Esophagus muscularis mucosa (tissue), 3 donors: Measurements from ENCODE around the gene PCGF2.

Experiments used
- POLR2A ChIP-seq: fragments of 450-650 bp; IDR thresholded peaks from one replicate; pipeline ENCODE4 v1.6.1; 2017; ENCODE audit warnings: antibody characterized with exemption, moderate library complexity, mild to moderate bottlenecking, low read depth
- TF ChIP-seq, protein P1 (sequence below), 3 experiments: fragments of 200-600 bp in 2 of 3; fragments of 450-650 bp in 1 of 3; sonication (generic) in 2 of 3; IDR thresholded peaks; one replicate each; pipeline ENCODE4 v1.5.1; 2017 to 2019; ENCODE audit warnings: antibody characterized with exemption in 3 of 3, mild to moderate bottlenecking in 2 of 3, moderate library complexity in 1 of 3

- TF ChIP-seq, protein P1, sequence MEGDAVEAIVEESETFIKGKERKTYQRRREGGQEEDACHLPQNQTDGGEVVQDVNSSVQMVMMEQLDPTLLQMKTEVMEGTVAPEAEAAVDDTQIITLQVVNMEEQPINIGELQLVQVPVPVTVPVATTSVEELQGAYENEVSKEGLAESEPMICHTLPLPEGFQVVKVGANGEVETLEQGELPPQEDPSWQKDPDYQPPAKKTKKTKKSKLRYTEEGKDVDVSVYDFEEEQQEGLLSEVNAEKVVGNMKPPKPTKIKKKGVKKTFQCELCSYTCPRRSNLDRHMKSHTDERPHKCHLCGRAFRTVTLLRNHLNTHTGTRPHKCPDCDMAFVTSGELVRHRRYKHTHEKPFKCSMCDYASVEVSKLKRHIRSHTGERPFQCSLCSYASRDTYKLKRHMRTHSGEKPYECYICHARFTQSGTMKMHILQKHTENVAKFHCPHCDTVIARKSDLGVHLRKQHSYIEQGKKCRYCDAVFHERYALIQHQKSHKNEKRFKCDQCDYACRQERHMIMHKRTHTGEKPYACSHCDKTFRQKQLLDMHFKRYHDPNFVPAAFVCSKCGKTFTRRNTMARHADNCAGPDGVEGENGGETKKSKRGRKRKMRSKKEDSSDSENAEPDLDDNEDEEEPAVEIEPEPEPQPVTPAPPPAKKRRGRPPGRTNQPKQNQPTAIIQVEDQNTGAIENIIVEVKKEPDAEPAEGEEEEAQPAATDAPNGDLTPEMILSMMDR (IDR thresholded peaks at IDR 0.05): peak in 1 of 3 experiments; percentile 16
- TF ChIP-seq POLR2A: no peak
Measured at GRCh38 chr17:38733982-38734973, 13.9 kb downstream of the PCGF2 start.
